ENCODE data around the gene TMEM179B. TPM values are rescaled to one million over a fixed set of nuclear protein-coding genes. Genes with fewer than 3 reads are reported as not detected.

Gene TMEM179B
- total RNA-seq, 1 donor from 2014 or later, result 34.6 TPM

GRCh38 chr11:62771144-62772021 is 15.8 kb upstream of the TMEM179B start, which contains the start of gene TAF6L:
Gene TAF6L (plus strand): TSS chr11:62771396. CDS start chr11:62775784, 4,388 bp downstream.
- peak within 1 kb of the TSS; percentile 88 for H3K4me3 Mint-ChIP-seq (ENCODE audit: low read depth)
- H3K27ac Mint-ChIP-seq, result peak within 1 kb of the TSS; percentile 92
- H3K9me3 Mint-ChIP-seq, result no peaks in the 10 kb centered on the region
- peaks cover 30% of the 10 kb centered on the region for H3K36me3 Mint-ChIP-seq (ENCODE audit: low read depth)
- intact Hi-C loops (cut with micrococcal nuclease), result loop anchor here (1.0 to 5.0 kb wide), 7 partner anchors 10 to 179 kb away; partner anchors contain the start of genes HNRNPUL2, POLR2G, TMEM179B and TUT1
- peaks cover 13% of the 10 kb centered on the region for H3K4me1 Mint-ChIP-seq (ENCODE audit: low read depth)
- peak; percentile 92 for DNase-seq (ENCODE audit: low spot score)
- no peaks in the 10 kb centered on the region for H3K27me3 Mint-ChIP-seq (ENCODE audit: low read depth)

GRCh38 chr11:62774407-62774806 is 12.8 kb upstream of the TMEM179B start:
- no peaks in the 10 kb centered on the region for H3K27me3 Mint-ChIP-seq (ENCODE audit: low read depth)
- H3K4me3 Mint-ChIP-seq (ENCODE audit: low read depth), result no peak overlapping the region
- no peak overlapping the region for H3K27ac Mint-ChIP-seq
- peaks cover 20% of the 10 kb centered on the region for H3K4me1 Mint-ChIP-seq (ENCODE audit: low read depth)
- no peaks in the 10 kb centered on the region for H3K9me3 Mint-ChIP-seq
- intact Hi-C loops (cut with micrococcal nuclease), result loop anchor here (5.0 kb wide), 1 partner anchor 182 kb away; the partner anchor contains the start of gene TUT1
- no peak for DNase-seq (ENCODE audit: low spot score)
- peaks cover 27% of the 10 kb centered on the region for H3K36me3 Mint-ChIP-seq (ENCODE audit: low read depth)

- H3K4me3 Mint-ChIP-seq (ENCODE audit: low read depth), result no peak overlapping the region
- peaks cover 23% of the 10 kb centered on the region for H3K36me3 Mint-ChIP-seq (ENCODE audit: low read depth)
- no peak for DNase-seq (ENCODE audit: low spot score)
- intact Hi-C loops (cut with micrococcal nuclease), result no loop called here
- no peaks in the 10 kb centered on the region for H3K9me3 Mint-ChIP-seq
- H3K27me3 Mint-ChIP-seq (ENCODE audit: low read depth), result no peaks in the 10 kb centered on the region
- peaks cover 12% of the 10 kb centered on the region for H3K4me1 Mint-ChIP-seq (ENCODE audit: low read depth)
- H3K27ac Mint-ChIP-seq, result no peak overlapping the region
Observed at GRCh38 chr11:62775646-62776045, 11.6 kb upstream of the TMEM179B start.

- intact Hi-C loops (cut with micrococcal nuclease), result no loop called here
- H3K9me3 Mint-ChIP-seq, result no peaks in the 10 kb centered on the region
- H3K27ac Mint-ChIP-seq, result peak overlapping the region; percentile 81
- H3K4me1 Mint-ChIP-seq (ENCODE audit: low read depth), result peaks cover 7% of the 10 kb centered on the region
- peak overlapping the region; percentile 10 for H3K4me3 Mint-ChIP-seq (ENCODE audit: low read depth)
- H3K36me3 Mint-ChIP-seq (ENCODE audit: low read depth), result peaks cover 23% of the 10 kb centered on the region
- H3K27me3 Mint-ChIP-seq (ENCODE audit: low read depth), result no peaks in the 10 kb centered on the region
- DNase-seq (ENCODE audit: low spot score), result no peak
Observed at GRCh38 chr11:62777389-62777788, 9.8 kb upstream of the TMEM179B start.

DNA sequence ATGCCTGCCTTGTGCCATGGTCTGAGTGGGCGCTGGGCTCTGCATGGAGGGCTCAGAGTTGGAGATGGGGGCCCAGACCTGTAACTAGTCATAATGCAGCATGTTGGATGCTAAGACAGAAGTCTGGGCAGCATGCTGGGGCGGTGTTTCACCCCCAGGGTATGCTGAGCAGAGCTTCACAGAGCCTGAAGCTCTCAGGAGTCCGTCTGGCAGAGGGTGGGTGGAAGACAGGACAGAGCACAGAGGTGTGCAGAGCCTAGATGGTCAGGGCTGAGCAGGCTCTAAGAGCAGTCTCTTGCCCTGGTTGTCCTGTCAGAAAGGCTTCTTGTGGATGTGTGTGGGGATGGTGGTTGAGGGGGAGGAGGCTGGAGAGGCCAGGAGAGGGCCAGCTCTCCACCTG is 8.8 kb upstream of the TMEM179B start:
- Mint-ChIP-seq H3K9me3 (no peaks in the 10 kb centered on the region), H3K36me3 (ENCODE audit: low read depth) (peaks cover 29% of the 10 kb centered on the region), H3K4me1 (ENCODE audit: low read depth) (peaks cover 7% of the 10 kb centered on the region), H3K4me3 (ENCODE audit: low read depth) (no peak overlapping the region), H3K27me3 (ENCODE audit: low read depth) (no peaks in the 10 kb centered on the region), H3K27ac (peak overlapping the region; percentile 34)
- DNase-seq (ENCODE audit: low spot score), result no peak
- intact Hi-C loops (cut with micrococcal nuclease), result no loop called here

GRCh38 chr11:62782753-62783152 is 4.4 kb upstream of the TMEM179B start:
- H3K4me1 Mint-ChIP-seq (ENCODE audit: low read depth), result peaks cover 13% of the 10 kb centered on the region
- H3K4me3 Mint-ChIP-seq (ENCODE audit: low read depth), result no peak overlapping the region
- H3K27ac Mint-ChIP-seq, result no peak overlapping the region
- no peak for DNase-seq (ENCODE audit: low spot score)
- no peaks in the 10 kb centered on the region for H3K9me3 Mint-ChIP-seq
- no peaks in the 10 kb centered on the region for H3K27me3 Mint-ChIP-seq (ENCODE audit: low read depth)
- peaks cover 20% of the 10 kb centered on the region for H3K36me3 Mint-ChIP-seq (ENCODE audit: low read depth)
- intact Hi-C loops (cut with micrococcal nuclease), result no loop called here

DNA sequence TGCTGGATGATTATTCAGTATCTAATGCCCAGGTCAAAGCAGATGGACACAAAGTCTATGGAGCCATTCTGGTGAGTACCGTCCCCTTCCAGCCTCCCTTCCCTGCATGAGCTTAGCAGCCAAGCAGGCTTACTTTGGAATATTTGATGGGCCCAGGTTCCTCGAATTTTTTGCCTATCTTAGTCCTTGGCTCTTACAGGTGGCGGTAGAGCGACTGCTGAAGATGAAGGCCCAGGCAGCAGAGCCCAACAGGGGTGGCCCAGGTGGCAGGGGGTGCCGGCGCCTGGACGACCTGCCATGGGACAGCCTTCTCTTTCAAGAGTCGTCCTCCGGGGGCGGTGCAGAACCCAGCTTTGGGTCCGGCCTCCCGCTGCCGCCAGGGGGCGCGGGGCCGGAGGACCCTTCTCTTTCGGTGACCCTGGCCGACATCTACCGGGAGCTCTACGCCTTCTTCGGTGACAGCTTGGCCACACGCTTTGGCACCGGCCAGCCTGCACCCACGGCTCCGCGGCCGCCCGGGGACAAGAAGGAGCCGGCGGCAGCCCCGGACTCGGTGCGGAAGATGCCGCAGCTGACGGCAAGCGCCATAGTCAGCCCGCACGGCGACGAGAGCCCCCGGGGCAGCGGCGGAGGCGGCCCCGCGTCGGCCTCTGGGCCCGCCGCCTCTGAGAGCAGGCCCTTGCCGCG is 741 bp upstream of the TMEM179B start:
- H3K27me3 Mint-ChIP-seq (ENCODE audit: low read depth), result no peaks in the 10 kb centered on the region
- intact Hi-C loops (cut with micrococcal nuclease), result loop anchor here (1.0 to 2.0 kb wide), 8 partner anchors 15 to 94 kb away; partner anchors contain the start of genes HNRNPUL2, NXF1, SLC3A2 and STX5
- DNase-seq (ENCODE audit: low spot score), result peak; percentile 81
- H3K27ac Mint-ChIP-seq, result peak overlapping the region; percentile 69
- peaks cover 46% of the 10 kb centered on the region for H3K36me3 Mint-ChIP-seq (ENCODE audit: low read depth)
- H3K4me1 Mint-ChIP-seq (ENCODE audit: low read depth), result peaks cover 36% of the 10 kb centered on the region
- no peaks in the 10 kb centered on the region for H3K9me3 Mint-ChIP-seq
- peak overlapping the region; percentile 79 for H3K4me3 Mint-ChIP-seq (ENCODE audit: low read depth)

GRCh38 chr11:62788991-62789390 is 1.8 kb downstream of the TMEM179B start:
- Mint-ChIP-seq H3K36me3 (ENCODE audit: low read depth) (peaks cover 51% of the 10 kb centered on the region), H3K27ac (peak overlapping the region; percentile 69), H3K27me3 (ENCODE audit: low read depth) (no peaks in the 10 kb centered on the region), H3K4me3 (ENCODE audit: low read depth) (peak overlapping the region; percentile 90), H3K4me1 (ENCODE audit: low read depth) (peaks cover 45% of the 10 kb centered on the region), H3K9me3 (no peaks in the 10 kb centered on the region)
- no peak for DNase-seq (ENCODE audit: low spot score)
- intact Hi-C loops (cut with micrococcal nuclease), result no loop called here

DNA sequence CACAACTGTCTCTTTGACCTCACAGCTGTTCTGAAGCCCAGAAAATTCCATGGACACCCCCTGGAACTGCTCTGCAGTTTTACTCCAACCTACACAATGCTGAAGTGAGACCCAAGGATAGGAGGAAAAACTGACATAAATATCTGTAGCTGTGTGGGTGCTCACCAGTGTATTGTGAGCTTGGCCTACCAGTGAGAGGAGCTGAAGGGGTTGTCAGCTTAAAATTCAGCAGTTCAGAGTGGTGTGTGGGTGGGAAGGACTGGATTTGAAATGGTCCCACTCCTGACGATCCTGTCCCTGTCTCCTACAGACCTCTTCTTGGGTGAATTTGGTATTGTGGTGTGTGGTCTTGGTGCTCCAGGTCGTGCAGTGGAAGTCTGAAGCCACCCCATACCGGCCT is 2.4 kb downstream of the TMEM179B start:
- H3K4me3 Mint-ChIP-seq (ENCODE audit: low read depth), result peak overlapping the region; percentile 90
- peaks cover 57% of the 10 kb centered on the region for H3K36me3 Mint-ChIP-seq (ENCODE audit: low read depth)
- intact Hi-C loops (cut with micrococcal nuclease), result no loop called here
- peaks cover 49% of the 10 kb centered on the region for H3K4me1 Mint-ChIP-seq (ENCODE audit: low read depth)
- H3K27me3 Mint-ChIP-seq (ENCODE audit: low read depth), result no peaks in the 10 kb centered on the region
- peak overlapping the region; percentile 69 for H3K27ac Mint-ChIP-seq
- H3K9me3 Mint-ChIP-seq, result no peaks in the 10 kb centered on the region
- no peak for DNase-seq (ENCODE audit: low spot score)

GRCh38 chr11:62791501-62792201 is 4.4 kb downstream of the TMEM179B start, which contains the start of gene TMEM223:
Gene TMEM223 (minus strand): TSS chr11:62792006. CDS start chr11:62791994, 12 bp downstream.
- H3K27me3 Mint-ChIP-seq (ENCODE audit: low read depth), result no peaks in the 10 kb centered on the region
- peak within 1 kb of the TSS; percentile 87 for H3K4me3 Mint-ChIP-seq (ENCODE audit: low read depth)
- peak; percentile 87 for DNase-seq (ENCODE audit: low spot score)
- no peaks in the 10 kb centered on the region for H3K9me3 Mint-ChIP-seq
- intact Hi-C loops (cut with micrococcal nuclease), result loop anchor here (1.0 kb wide), 1 partner anchor 14 kb away; the partner anchor contains the start of gene NXF1
- peak within 1 kb of the TSS; percentile 89 for H3K27ac Mint-ChIP-seq
- H3K36me3 Mint-ChIP-seq (ENCODE audit: low read depth), result peaks cover 77% of the 10 kb centered on the region
- H3K4me1 Mint-ChIP-seq (ENCODE audit: low read depth), result peaks cover 40% of the 10 kb centered on the region

DNA sequence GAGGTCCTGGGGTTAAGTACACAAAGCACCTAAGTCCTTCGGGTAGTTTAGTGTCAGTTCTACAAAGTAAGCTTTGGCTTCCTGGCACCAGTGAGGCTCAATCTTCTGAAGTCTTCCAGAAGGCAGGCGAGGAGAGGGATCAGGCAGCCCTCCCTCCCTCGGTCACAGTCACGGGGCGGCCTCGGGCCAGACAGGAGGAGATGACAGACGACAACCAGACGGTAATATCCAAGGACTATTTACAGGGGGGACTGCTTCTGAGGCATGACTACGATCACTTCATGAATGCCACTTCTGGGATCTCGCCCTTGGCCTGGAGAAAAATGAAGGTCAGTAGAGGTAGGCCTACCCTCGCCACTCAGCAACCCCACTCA is 5.0 kb downstream of the TMEM179B start:
- DNase-seq (ENCODE audit: low spot score), result no peak
- Mint-ChIP-seq H3K36me3 (ENCODE audit: low read depth) (peaks cover 83% of the 10 kb centered on the region), H3K9me3 (no peaks in the 10 kb centered on the region), H3K4me1 (ENCODE audit: low read depth) (peaks cover 40% of the 10 kb centered on the region), H3K27ac (peak overlapping the region; percentile 89), H3K27me3 (ENCODE audit: low read depth) (no peaks in the 10 kb centered on the region), H3K4me3 (ENCODE audit: low read depth) (peak overlapping the region; percentile 87)
- intact Hi-C loops (cut with micrococcal nuclease), result loop anchor here (1.0 kb wide), 1 partner anchor 13 kb away; the partner anchor contains the start of gene NXF1

DNA sequence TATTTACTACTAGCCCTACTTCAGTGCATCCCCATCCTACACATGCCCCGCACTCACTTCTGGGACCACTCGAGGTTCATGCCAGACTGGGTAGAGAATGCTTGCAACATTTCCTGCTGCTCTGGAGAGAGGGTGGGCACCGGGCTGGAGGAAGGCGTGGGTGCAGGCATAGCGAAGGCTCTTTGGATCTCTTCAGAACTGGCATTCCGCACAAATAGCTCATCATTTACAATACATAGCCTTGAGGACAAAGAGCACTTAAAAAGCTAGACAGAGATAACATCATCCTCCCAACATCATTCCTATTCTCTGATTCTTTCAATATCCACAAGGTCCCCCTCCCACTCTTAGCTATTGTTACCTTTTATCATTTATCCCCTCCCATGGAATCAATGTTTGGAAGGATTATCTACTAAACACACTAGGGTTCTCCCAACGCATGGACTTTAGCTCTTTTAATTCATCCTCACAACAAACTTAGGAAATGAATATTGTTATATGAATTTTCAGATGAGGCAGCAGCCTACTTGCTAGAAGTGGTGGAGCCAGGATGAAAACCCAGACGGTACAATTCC is 7.1 kb downstream of the TMEM179B start:
- H3K36me3 Mint-ChIP-seq (ENCODE audit: low read depth), result peaks cover 86% of the 10 kb centered on the region
- H3K27me3 Mint-ChIP-seq (ENCODE audit: low read depth), result no peaks in the 10 kb centered on the region
- no peaks in the 10 kb centered on the region for H3K9me3 Mint-ChIP-seq
- no peak overlapping the region for H3K4me3 Mint-ChIP-seq (ENCODE audit: low read depth)
- DNase-seq (ENCODE audit: low spot score), result no peak
- intact Hi-C loops (cut with micrococcal nuclease), result no loop called here
- H3K4me1 Mint-ChIP-seq (ENCODE audit: low read depth), result peaks cover 29% of the 10 kb centered on the region
- no peak overlapping the region for H3K27ac Mint-ChIP-seq
